OCI-LY1 (cell line): ENCODE measurements around the gene CTBP2.

Experiments used
- H2AFZ ChIP-seq: fragments of 200-600 bp; sonication (generic), shearing (Covaris generic); 2 replicates; pipeline ENCODE4 v1.6.0; 2014; ENCODE audit warnings: antibody characterized with exemption, mild to moderate bottlenecking, low read length
- H3F3A ChIP-seq: fragments of 200-600 bp; sonication (generic), shearing (Covaris generic); 2 replicates; pipeline ENCODE4 v1.6.0; 2014; ENCODE audit warnings: mild to moderate bottlenecking, antibody characterized with exemption, low read length, moderate library complexity; ENCODE audit not compliant: insufficient read depth
- H3K27ac ChIP-seq: fragments of 200-600 bp; sonication (generic); 2 replicates; pipeline ENCODE4 v1.5.1; 2014; ENCODE audit warnings: low read length, mixed run types, mild to moderate bottlenecking, low read depth; ENCODE audit not compliant: poor library complexity, severe bottlenecking
- H3K27me3 ChIP-seq: fragments of 200-600 bp; sonication (generic); 2 replicates; pipeline ENCODE4 v1.6.0; 2014; ENCODE audit warnings: antibody characterized with exemption, mild to moderate bottlenecking, low read length, moderate library complexity; ENCODE audit not compliant: insufficient read depth
- H3K36me3 ChIP-seq: fragments of 200-600 bp; sonication (generic); 2 replicates; pipeline ENCODE4 v1.6.1; 2014; ENCODE audit warnings: mild to moderate bottlenecking, antibody characterized with exemption, low read length, moderate library complexity, mixed read lengths; ENCODE audit not compliant: insufficient read depth
- H3K4me1 ChIP-seq: fragments of 200-600 bp; sonication (generic); 2 replicates; pipeline ENCODE4 v1.5.1; 2014; ENCODE audit warnings: mild to moderate bottlenecking, low read length, moderate library complexity; ENCODE audit not compliant: insufficient read depth, severe bottlenecking
- H3K4me2 ChIP-seq: fragments of 200-600 bp; sonication (generic), shearing (Covaris generic); 2 replicates; pipeline ENCODE4 v1.6.1; 2014; ENCODE audit warnings: low read length
- H3K4me3 ChIP-seq: fragments of 200-600 bp; sonication (generic); 2 replicates; pipeline ENCODE4 v1.5.1; 2014; ENCODE audit warnings: low read length, low read depth, mild to moderate bottlenecking, mixed read lengths; ENCODE audit not compliant: poor library complexity, severe bottlenecking
- H3K79me2 ChIP-seq: fragments of 200-600 bp; shearing (Covaris generic); 2 replicates; pipeline ENCODE4 v1.6.1; 2016; ENCODE audit warnings: mixed run types, low read length, mixed read lengths; ENCODE audit not compliant: insufficient read depth
- H3K9ac ChIP-seq: fragments of 200-600 bp; sonication (generic), shearing (Covaris generic); 2 replicates; pipeline ENCODE4 v1.6.1; 2014; ENCODE audit warnings: mild to moderate bottlenecking, low read length, mixed read lengths
- H3K9me2 ChIP-seq: fragments of 200-600 bp; sonication (generic), shearing (Covaris generic); 2 replicates; pipeline ENCODE4 v1.6.1; 2014; ENCODE audit warnings: low read depth, mild to moderate bottlenecking, low read length, mixed read lengths
- H3K9me3 ChIP-seq: fragments of 200-600 bp; shearing (Covaris generic); 2 replicates; pipeline ENCODE4 v1.6.1; 2014; ENCODE audit warnings: low read length, mixed read lengths
- H4K20me1 ChIP-seq: fragments of 200-600 bp; sonication (generic), shearing (Covaris generic); 2 replicates; pipeline ENCODE4 v1.6.0; 2016; ENCODE audit warnings: mild to moderate bottlenecking, low read length; ENCODE audit not compliant: insufficient read depth
- EZH2 ChIP-seq: fragments of 200-600 bp; sonication (generic), shearing (Covaris generic); IDR thresholded peaks from 2 replicates; pipeline ENCODE4 v1.8.0; 2017; ENCODE audit warnings: borderline replicate concordance, mixed run types, mild to moderate bottlenecking, antibody characterized with exemption, low read length, moderate library complexity, mixed read lengths
- TF ChIP-seq, protein P1 (sequence below): fragments of 200-600 bp; sonication (generic), shearing (Covaris generic); IDR thresholded peaks from 2 replicates; pipeline ENCODE4 v1.5.1; 2017; ENCODE audit warnings: mild to moderate bottlenecking, antibody characterized with exemption, low read length, moderate library complexity, mixed read lengths

Gene CTBP2

DNA sequence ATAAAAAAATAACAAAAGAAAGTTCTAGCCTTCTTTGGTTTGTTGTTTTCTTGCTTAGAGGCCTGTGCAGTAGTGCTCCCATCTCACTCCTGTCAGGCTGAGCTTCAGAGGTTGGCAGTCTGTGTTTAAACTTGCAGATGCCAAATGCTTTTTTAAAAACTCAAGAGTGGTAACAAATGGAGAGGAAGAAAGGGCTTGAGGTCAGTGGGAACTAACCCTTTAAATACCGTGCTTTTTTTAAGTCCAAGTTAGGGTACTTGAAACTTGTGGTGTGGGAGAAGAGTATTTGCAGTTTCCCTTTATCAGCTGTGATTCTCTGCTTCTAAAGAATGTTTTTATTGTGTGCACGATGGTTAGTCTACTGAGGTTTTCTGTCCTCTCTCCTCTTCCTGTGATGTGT lies 189.1 kb downstream of the CTBP2 start:
- Histone ChIP-seq H3K4me2 (peak overlapping the region; percentile 19; the same call in 1 of the 2 replicates), H3K4me3 (no peak overlapping the region), H3K27me3 (no peaks in the 10 kb centered on the region), H2AFZ (no peak overlapping the region), H3K27ac (peak overlapping the region; percentile 38), H4K20me1 (no peaks in the 10 kb centered on the region), H3K36me3 (peaks cover 42% of the 10 kb centered on the region; the same call in 1 of the 2 replicates), H3K9me2 (no peaks in the 10 kb centered on the region), H3K9ac (no peak overlapping the region), H3F3A (no peaks in the 10 kb centered on the region), H3K9me3 (no peaks in the 10 kb centered on the region), H3K4me1 (peaks cover 18% of the 10 kb centered on the region), H3K79me2 (peaks cover 5% of the 10 kb centered on the region; the same call in 1 of the 2 replicates)
- TF ChIP-seq EZH2: no peak
- TF ChIP-seq, protein P1, sequence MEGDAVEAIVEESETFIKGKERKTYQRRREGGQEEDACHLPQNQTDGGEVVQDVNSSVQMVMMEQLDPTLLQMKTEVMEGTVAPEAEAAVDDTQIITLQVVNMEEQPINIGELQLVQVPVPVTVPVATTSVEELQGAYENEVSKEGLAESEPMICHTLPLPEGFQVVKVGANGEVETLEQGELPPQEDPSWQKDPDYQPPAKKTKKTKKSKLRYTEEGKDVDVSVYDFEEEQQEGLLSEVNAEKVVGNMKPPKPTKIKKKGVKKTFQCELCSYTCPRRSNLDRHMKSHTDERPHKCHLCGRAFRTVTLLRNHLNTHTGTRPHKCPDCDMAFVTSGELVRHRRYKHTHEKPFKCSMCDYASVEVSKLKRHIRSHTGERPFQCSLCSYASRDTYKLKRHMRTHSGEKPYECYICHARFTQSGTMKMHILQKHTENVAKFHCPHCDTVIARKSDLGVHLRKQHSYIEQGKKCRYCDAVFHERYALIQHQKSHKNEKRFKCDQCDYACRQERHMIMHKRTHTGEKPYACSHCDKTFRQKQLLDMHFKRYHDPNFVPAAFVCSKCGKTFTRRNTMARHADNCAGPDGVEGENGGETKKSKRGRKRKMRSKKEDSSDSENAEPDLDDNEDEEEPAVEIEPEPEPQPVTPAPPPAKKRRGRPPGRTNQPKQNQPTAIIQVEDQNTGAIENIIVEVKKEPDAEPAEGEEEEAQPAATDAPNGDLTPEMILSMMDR: no peak

DNA sequence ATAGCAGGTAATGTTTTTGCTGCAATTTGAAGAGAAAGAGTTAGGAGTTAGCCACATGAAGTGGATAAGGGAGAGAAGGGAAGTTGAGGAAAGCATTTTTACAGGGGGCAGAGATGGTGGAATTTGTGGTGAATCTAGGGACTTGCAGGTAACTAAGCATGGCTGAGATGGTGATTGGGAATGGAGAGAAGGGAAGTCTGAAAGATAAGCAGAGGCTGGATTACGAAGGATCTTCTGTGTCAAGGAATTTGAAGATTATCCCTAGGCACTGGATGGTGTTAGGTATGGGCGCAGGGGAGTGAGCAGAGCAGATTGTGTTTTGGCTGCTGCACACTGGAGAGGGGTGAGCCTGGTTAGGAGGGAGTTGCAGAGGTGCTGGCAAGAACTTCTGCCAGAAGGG lies 193.1 kb downstream of the CTBP2 start:
- peaks cover 18% of the 10 kb centered on the region for H3K4me1 ChIP-seq
- H2AFZ ChIP-seq: no peak overlapping the region
- no peaks in the 10 kb centered on the region for H3K9me2 ChIP-seq
- peaks cover 27% of the 10 kb centered on the region; the same call in 1 of the 2 replicates for H3K36me3 ChIP-seq
- no peaks in the 10 kb centered on the region for H3K9me3 ChIP-seq
- peaks cover 14% of the 10 kb centered on the region for H3K79me2 ChIP-seq
- H3K27me3 ChIP-seq: no peaks in the 10 kb centered on the region
- H3K9ac ChIP-seq: no peak overlapping the region
- H3K4me3 ChIP-seq: no peak overlapping the region
- H3K4me2 ChIP-seq: no peak overlapping the region
- TF ChIP-seq EZH2: no peak
- TF ChIP-seq, protein P1: no peak
- H3F3A ChIP-seq: no peaks in the 10 kb centered on the region
- no peaks in the 10 kb centered on the region for H4K20me1 ChIP-seq
- no peak overlapping the region for H3K27ac ChIP-seq

DNA sequence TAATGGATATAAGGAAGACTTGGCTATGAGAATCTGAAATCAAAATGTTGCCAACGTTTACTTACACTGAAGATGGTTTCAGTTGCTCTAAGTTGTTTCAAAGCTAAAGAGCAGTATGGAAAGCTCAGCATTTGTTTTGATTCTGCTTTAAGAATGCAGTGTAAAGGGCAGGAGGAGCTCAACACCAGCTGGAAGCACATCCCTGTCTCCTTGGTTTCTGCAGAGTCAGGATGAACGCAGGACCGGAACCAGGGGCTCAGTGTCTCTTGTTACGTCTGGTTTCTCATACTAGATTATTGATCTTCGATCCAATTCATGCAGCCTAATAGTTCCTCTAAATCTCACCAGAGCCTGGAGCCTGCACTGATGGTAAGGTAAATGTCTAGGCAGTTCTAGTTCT lies 194.4 kb downstream of the CTBP2 start:
- H3K36me3 ChIP-seq: peaks cover 27% of the 10 kb centered on the region
- H3K27me3 ChIP-seq: no peaks in the 10 kb centered on the region
- no peak overlapping the region for H3K27ac ChIP-seq
- H3K9me3 ChIP-seq: no peaks in the 10 kb centered on the region
- H2AFZ ChIP-seq: no peak overlapping the region
- no peaks in the 10 kb centered on the region for H3K9me2 ChIP-seq
- H3K4me2 ChIP-seq: no peak overlapping the region
- H3K4me3 ChIP-seq: no peak overlapping the region
- peaks cover 19% of the 10 kb centered on the region for H3K79me2 ChIP-seq
- TF ChIP-seq EZH2: no peak
- H3F3A ChIP-seq: no peaks in the 10 kb centered on the region
- no peaks in the 10 kb centered on the region for H4K20me1 ChIP-seq
- H3K9ac ChIP-seq: no peak overlapping the region
- peaks cover 11% of the 10 kb centered on the region for H3K4me1 ChIP-seq

DNA sequence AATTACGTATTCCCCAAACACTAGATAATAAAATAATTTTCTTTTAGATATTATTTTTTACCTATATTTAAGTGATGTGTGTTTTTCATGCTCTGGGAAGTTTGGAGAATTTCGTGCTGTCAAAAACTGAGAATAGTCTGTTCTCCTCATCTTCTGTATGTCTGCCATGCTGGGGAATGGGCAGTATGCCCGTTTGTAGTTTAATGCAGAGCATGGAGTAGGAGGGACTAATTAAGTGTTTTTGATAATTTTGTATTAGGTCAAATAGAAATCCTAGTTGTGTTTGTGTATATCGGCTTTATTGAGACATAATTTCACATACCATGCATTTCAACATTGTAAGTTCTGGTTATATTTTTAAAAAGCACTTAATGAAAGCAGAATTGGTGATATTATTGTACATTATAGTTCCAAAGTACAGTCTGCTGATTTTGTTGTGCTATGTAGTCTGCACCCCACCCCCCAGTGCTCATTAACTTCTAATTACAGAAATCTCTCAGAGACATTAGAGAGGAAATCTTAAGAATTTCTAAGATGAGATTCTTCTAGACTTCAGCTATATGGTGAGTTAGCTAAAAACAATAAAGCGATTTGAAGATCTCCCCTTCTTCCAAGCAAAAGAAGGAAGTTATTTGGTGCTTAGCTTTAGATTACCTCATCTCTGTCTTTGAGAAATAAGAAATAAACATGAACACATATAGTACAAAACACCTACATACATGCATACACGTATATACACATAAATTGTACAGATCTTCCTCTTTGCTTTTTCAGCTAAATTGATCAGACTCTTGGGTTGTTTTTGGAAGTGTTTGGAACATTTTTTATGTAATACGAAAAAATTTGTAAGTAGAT lies 196.3 kb downstream of the CTBP2 start:
- Histone ChIP-seq H3K27me3 (no peaks in the 10 kb centered on the region), H3K36me3 (peaks cover 27% of the 10 kb centered on the region), H3K9ac (no peak overlapping the region), H2AFZ (no peak overlapping the region), H4K20me1 (no peaks in the 10 kb centered on the region), H3K4me3 (no peak overlapping the region), H3K4me2 (no peak overlapping the region), H3K27ac (no peak overlapping the region), H3K79me2 (peaks cover 29% of the 10 kb centered on the region), H3K9me3 (no peaks in the 10 kb centered on the region), H3K9me2 (no peaks in the 10 kb centered on the region), H3K4me1 (no peaks in the 10 kb centered on the region), H3F3A (no peaks in the 10 kb centered on the region)
- no peak for TF ChIP-seq EZH2
- TF ChIP-seq, protein P1: no peak
